Endometrium (tissue), 2 donors: Measurements from ENCODE around the gene SMIM35.
"Not testable (repeated sequence)": the region's sequence is repeated elsewhere in the genome, so short reads cannot be mapped to it uniquely, and the experiment has no call there.

ENCODE experiments used
- FAIRE-seq: peaks from 2 replicates; lab custom pipeline; 2012; peaks lifted over from hg19 to GRCh38; lab: Jason Lieb, UNC
- donor health status: control.
- donor health status: control.

Gene SMIM35

DNA sequence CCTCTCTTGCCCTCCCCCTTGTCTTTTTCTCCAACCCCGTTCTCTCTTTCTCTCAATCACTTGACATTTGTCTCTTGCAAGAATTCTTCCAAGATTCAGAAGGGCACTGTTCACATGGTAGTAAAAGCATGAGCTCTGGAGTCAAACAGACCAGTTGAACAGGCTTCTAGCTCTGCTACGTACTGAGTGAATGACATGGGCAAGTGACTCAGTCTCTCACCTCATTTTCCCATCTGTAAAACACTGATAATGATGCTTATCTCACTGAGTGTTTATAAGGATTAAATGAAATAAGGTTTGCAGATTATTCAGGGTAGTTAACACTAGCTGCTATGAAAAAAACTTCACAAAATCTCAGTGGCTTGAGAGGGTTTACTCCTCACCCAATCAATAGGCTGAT lies 106.5 kb downstream of the SMIM35 start:
- no peak for FAIRE-seq

DNA sequence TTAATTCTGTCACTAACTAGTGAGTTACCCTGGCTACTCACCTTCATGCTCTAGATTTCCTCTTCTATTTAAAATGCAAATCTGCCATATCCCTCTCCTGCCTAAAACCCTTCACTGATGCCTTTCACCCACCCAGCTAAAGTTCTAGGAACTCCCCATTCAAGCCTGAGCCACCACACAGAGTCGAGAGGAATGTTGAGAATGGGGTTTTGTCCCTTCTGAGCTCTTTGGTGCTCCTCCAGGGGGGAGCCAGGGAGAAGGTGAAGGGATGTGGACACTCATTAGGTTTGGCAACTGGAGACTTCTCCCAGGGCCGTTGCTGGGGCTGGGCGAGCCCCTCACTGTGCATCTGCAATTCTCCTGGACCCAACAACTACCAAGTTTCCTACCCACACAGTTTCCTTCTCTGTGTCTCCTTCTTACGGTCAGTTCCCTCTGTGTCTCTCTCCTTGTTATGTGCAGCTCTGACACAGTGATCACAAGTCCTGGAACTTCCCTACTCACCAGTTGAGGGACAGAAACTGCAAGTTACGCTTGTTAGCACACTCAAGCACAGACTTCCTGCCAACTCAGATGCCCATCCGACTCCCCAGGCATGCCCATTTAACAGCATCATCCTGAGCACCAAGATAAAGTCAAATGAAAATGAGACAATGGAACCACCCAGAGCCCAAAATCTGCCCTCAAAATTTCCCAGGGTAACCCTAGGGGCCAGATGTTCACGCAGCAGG lies 107.1 kb downstream of the SMIM35 start:
- FAIRE-seq: no peak

DNA sequence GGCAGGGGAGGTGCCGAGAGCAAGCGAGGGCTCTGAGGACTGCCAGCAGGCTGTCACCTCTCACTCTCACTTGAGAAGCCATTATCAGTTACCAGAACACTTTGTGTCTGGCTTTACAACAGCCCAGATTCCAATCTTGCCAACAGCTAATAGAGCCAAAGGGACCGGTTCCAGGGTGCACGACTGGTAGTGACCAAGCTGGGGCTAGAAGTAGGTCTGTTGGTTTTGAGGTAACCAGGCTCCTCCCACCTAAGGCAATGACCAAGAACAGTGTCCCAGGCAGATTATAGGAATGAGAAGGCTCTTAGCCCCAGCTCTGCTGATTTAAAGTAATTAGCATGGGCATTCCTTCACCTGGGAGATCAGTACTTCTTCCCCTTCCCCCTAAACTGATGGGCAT lies 107.8 kb downstream of the SMIM35 start:
- no peak for FAIRE-seq

DNA sequence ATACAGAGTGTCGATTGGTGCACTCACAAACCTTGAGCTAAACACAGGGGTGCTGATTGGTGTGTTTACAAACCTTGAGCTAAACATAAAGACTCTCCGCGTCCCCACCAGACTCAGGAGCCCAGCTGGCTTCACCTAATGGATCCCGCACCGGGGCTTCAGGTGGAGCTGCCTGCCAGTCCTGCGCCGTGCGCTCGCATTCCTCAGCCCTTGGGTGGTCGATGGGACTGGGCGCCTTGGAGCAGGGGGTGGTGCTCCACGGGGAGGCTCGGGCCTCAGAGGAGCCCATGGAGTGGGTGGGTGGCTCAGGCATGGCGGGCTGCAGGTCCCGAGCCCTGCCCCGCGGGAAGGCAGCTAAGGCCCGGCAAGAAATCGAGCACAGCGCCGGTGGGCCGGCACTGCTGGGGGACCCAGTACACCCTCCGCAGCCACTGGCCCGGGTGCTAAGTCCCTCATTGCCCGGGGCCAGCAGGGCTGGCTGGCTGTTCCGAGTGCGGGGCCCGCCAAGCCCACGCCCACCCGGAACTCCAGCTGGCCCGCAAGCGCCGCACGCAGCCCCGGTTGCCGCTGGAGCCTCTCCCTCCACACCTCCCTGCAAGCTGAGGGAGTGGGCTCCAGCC lies 108.4 kb downstream of the SMIM35 start:
- FAIRE-seq: not testable (repeated sequence)

DNA sequence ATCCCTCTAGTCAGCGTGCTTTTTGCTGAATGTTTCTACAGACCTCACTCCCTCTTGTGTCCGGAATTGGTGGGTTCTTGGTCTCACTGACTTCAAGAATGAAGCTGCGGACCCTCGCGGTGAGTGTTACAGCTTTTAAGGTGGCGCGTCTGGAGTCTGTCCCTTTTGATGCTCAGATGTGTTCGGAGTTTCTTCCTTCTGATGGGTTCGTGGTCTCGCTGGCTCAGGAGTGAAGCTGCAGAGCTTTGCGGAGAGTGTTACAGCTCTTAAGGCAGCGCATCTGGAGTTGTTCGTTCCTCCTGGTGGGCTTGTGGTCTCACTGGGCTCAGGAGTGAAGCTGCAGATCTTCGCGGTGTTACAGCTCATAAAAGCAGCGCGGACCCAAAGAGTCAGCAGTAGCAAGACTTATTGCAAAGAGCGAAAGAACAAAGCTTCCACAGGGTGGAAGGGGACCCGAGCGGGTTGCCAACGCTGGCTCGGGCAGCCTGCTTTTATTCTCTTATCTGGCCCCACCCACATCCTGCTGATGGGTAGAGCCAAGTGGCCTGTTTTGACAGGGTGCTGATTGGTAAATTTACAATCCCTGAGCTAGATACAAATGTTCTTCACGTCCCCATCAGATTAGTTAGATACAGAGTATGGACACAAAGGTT lies 109.0 kb downstream of the SMIM35 start:
- FAIRE-seq: not testable (repeated sequence)

DNA sequence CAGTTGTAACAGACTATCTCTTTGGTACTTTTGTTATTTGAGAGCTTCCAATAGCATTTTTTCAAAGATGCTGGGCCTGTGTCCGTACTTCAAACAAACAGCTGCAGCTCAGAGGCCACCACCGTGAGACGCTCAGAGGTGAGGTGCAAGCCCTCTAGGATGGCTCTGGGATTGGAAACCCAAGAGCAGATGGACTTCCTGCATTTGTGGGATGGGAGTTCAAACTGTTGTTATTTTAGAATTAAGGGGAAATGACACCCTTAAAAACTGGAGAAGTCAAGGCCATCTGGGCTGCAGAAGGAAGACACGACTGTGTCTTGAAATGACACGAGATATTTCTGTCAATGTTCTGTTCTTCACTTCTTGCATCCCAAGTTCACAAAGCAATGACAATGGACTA lies 109.7 kb downstream of the SMIM35 start:
- FAIRE-seq: no peak

DNA sequence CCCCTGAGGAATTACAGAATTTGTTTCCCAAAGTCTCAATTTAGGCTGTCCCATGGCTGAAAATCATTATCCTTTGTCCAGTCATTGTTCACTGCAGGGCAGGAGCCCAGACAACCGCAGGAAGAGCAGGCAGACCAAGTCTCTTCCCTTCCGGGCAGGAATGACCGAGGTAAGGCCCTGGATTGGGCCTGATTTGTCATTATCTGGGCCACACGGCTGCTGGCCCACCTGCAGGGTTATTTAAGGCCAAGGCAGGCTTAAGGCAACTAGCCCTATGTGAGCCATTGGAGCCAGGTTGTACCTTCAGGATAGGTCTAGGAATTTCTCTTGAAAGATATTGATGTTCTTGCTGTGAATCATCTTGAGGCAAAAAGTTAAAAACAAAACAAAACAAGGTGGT lies 110.3 kb downstream of the SMIM35 start:
- no peak for FAIRE-seq

DNA sequence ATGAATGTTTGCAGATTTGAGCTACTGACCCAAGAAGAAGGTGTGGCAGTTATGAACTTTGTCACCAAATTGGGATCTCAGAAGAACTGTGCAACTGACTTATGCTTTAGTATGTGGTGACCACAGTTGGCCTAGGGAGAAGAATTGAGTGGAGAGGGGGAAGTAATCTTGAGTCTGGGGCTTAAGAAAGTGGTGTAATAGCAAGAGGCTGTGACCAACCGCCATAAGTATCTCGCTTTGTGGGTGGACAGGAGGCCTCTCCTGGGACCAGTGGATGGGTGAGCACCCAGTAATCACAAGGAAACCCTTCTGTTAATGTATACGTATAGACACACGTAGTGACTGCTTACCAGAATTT lies 113.3 kb downstream of the SMIM35 start:
- FAIRE-seq: no peak

DNA sequence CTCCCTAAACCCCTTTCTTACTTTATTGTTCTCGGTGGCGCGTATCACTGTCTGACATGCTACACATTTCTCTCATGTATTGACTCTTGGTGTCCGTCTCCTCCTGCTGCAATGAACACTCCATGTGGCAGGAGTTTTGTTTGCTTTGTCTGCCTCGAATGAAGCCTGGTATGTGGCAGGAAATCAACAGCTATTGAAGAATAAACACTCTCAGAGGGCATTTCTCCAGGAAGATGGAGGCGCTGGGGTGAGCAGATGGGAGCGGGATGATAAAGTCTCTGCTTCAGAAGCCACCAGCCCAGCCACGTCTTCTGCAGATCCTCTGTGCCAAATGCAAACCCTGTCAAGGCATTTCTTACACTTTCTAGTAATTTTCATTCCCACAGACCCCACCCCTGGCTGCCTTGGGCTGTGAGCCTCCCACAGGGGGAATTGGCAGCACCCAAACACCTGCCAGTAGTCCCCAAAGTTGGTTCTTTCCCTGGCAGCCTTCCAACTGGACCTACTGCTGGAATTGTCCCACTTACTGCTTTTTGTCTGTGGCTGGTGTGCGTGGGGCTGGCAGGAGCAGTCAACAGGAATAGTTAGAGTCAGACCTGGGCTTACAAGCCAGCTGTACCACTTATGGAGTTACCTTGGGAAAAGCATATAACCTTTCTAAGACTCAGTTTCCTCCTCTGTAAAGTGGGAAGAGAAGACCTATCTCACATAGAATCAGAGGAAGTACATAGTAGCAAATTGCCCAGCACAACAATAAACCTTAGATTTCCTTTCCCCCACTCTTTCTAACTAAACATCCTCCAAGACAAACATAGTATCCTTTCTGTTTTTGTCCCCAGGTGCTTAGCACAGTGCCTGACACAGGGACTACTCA lies 113.9 kb downstream of the SMIM35 start:
- FAIRE-seq: no peak

DNA sequence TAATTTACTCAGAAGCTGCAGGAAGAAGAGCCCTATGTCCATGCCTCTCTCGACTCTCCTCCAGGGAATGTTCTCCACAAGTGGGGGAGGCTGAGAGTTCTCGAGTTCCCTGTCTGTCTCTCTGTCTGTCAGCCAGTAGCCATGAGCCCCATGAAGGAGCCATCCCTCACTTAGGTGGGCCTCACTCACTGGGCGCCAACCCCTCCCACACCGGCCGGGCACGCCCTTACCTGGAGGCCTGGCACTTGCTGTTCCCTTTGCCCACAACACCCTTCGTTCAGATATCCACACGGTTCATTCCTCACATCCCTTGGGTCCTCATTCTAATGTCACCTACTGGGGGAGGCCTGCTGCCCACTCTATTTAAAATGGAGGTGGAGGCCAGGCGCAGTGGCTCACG lies 114.7 kb downstream of the SMIM35 start:
- no peak for FAIRE-seq

DNA sequence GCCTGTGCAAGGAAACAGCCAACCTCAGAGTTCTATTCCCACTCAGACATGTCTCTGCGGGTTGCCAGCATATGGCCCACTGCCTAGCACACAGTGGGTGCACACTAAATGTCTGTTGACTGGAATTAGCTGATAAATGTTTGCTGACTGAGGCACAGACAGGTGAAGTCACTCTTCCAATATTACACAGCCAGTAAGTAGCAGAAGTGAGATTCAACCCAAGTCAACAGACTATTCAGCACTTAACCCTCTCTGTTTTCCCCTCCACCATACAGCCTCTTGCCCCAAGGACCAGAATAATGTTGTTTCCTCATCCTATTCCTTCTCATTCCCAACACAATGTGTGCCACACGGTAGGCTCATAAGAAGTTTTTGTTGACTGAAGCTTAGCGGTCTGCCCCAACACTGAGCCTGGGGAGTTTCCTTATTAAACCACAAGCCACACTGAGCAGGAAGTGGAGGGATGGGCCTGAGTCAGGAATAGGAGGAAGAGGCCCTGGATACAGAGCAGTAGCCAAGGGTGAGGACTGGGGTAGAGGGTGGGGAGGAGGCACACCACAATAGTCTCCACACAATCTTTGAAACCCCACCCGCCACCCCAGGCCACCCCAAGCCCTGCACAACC lies 116.3 kb downstream of the SMIM35 start:
- no peak for FAIRE-seq

DNA sequence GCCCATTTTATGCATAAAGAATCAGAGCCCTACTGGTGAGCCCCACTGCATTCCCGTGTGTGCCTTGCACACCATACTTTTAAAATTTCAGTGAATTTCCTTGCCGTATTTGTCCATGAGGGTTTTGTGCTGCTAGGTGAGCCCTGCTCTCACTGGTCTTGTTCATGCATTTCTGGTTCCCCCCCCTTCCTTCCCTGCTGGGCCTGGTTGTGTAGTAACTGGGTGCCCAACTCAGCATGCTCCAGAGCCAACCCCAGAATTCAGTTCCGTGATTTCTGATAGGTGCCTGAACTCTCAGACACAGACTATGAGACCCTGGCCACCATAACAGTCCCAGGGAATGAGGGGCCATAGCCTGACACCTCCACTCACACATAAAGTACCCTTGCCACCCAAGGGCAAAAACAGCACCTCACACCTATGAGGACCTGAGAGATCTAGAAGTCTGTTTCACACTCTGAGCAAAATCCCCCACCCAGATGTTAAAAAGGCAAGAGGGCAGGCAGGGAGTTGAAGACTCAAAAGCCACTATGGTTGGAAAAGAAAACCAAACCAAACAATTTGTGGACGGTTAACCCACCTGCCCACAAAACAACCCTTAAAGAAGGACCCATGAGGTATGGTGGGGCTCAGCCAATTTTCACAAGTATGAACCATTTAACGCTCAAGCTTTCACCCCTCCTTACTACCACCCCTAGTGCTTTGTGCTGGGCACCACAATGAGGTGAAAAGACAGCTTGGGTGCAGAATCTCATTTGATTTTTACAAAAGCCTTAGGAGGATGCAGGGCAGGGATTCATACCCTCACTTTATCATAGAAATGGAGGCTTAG lies 117.4 kb downstream of the SMIM35 start:
- FAIRE-seq: no peak

DNA sequence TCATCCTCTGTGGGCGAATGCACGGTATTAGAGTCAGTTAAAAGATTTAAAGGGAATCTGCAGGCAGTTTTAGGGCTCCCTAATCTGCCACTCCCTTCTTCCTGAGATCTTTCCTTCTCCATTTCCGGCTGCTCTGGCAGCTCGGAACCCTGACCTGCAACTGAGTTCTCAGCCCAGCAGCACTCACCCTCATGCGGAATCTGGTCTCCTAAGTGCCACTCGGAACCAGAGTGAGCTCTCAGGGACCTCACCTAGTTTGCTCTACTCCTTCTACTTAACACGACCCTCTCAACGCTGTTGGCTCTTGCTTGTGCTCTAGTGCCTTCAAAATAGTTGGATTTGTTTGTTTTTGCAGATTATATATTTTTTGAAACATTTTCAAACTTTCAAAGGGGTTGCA lies 119.9 kb downstream of the SMIM35 start:
- no peak for FAIRE-seq

DNA sequence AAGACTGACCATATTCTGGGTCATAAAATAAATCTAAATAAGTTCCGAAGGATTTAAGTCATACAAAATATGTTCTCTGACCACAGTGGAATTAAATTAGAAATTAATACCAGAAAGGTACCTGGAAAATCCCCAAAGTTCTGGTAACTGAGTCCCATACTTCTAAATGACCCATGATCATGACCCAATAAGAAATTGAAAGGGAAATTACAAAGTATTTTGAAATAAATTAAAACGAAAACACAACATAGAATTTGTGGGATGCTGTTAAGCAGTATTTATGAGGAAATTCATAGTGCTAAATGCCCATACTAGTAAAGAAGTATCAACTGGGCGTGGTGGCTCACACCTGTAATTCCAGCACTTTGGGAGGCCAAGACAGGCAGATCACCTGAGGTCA lies 123.9 kb downstream of the SMIM35 start:
- FAIRE-seq: no peak

DNA sequence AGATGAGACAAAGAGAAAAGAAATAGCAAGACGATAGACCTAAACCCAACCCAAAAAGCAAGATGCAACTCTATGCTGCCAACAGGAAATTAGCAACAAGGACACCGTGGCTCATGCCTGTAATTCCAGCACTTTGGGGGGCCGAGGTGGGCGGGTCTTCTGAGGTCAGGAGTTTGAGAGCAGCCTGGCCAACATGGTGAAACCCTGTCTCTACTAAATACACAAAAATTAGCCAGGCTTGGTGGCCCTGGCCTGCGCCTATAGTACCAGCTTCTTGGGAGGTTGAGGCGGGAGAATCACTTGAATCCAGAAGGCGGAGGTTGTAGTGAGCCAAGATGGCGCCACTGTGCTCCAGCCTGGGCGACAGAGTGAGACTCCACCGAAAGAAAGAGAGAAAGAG lies 124.9 kb downstream of the SMIM35 start:
- no peak for FAIRE-seq

DNA sequence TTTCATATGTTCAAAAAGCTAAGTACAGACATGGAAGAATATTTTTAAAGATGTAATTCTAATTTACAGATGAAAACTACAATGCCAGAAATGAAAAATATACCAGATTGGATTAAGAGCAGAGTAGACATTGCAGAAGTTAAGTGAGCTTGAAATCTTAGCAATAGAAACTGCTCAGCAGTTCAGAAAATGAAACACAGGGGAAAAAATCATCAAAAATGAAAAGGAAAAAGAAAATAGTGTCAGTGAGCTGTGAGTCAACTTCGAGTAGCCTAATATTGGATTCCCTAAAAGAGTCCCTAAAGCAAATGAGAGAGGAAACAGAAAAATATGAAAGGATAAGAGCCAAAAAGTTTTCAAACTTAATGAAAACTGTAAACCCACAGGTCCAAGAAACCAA lies 126.4 kb downstream of the SMIM35 start:
- no peak for FAIRE-seq

DNA sequence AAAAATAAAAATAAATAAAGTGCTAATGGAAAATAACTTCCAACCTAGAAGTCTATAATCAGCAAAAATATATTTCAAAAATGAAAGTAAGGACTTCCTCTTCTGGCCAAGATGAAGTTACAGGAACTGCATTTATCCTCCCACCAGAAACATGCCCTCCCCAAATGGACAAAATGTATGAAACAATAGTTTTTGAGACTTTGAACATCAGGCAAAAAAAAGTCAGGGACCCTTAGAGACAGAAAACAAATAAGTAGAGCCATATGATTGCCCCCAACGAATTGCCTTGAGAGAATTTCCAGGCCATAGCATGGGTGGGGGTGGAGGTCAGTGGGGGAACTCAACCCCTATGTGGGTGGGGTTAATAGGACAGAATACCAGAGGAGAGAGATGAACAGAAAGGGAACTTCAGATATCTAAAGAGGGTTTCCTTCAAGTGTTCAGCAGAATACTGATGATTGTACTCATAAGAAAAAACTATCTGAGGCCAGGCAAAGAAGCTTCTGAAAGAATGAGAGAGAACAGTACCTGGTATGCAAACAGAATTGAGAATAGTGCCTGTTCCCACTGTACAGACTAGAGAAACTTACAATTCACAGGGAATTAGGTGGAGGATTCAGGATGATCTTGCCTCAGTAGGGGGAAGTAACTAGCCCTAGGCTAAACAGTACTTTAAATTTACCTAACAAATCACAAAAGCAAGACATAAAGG lies 127.2 kb downstream of the SMIM35 start:
- FAIRE-seq: no peak

DNA sequence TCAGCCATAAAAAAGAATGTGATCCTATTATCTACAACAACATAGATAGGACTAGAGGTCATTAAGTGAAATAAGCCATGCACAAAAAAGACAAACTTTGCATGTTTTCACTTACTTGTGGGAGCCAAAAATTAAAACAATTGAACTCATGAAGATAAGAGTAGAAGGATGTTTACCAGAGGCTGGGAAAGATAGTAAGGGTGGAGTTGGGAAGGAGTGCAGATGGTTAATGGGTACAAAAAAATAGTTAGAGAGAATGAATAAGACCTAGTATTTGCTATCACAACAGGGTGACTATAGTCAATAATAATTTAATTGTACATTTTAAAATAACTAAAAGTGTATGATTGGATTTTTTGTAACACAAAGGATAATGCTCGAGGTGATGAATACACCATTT lies 127.8 kb downstream of the SMIM35 start:
- FAIRE-seq: no peak
